ENCODE results near the gene ASPSCR1. TPM values are rescaled to one million over a fixed set of nuclear protein-coding genes. Genes with fewer than 3 reads are reported as not detected.

The ASPSCR1 gene
- total and polyA plus RNA-seq, 2 of the 8 experiments (the other 6 are each of a cell fraction or from before 2014, with no cell fraction given): 33.3 to 43.7 TPM

DNA sequence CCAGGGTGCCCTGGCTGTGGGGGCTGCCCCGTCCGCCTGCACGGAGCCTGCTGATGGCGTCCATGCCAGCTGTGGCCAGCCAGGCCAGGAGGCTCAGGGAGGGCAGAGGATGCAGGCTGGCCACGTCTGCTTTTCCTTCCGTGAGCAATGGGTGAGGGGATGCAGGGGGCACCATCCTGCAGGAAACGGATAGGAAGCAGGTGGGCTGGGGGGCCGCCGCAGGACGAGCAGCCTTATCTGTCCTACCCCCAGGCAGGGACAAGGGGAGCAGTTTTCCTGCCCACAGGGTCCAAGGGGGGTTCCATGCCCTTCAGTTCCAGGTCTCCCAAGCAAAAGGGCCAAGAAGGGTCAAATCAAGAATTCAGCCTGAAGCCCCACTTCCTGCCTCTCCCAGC, 81.4 kb downstream of the ASPSCR1 start:
- Histone ChIP-seq H3K9ac (replicated peaks in 1 of 4; ENCODE audit: extremely low read depth in 1 of 4, low read depth in 3 of 4, low read length in 3 of 4) (no peak overlapping the region), H2AFZ (ENCODE audit: low read length) (no peak overlapping the region), H3K4me3 (ENCODE audit: extremely low read depth in 1 of 4, insufficient read depth in 2 of 4, low read depth in 3 of 4, low read length in 4 of 4) (no peak overlapping the region), H3K56ac (replicated peaks; ENCODE audit: insufficient read length, low read depth, low read length) (no peak overlapping the region), H3K4ac (replicated peaks; ENCODE audit: insufficient read length, low read depth, low read length) (no peak overlapping the region), H3K27me3 (replicated peaks in 1 of 4; ENCODE audit: control insufficient read depth in 3 of 4, extremely low read depth in 1 of 4, insufficient read depth in 3 of 4, low read length in 3 of 4) (no peaks in the 10 kb centered on the region), H2BK120ac (replicated peaks; ENCODE audit: low read depth, low read length) (no peak overlapping the region), H3K9me3 (ENCODE audit: insufficient read depth in 2 of 2, low read depth in 1 of 2, low read length in 1 of 2) (no peaks in the 10 kb centered on the region), H3K36me3 (ENCODE audit: control insufficient read depth in 2 of 4, insufficient read depth in 4 of 4, low read length in 3 of 4) (peaks cover 15 to 43% (median 36%) of the 10 kb centered on the region in 4 experiments), H2BK5ac (ENCODE audit: low read depth, low read length) (no peak overlapping the region), H4K91ac (replicated peaks; ENCODE audit: insufficient read length, low read length) (no peak overlapping the region), H3K18ac (ENCODE audit: extremely low read depth, low read length) (no peak overlapping the region), H3K79me2 (ENCODE audit: control insufficient read depth in 1 of 2, insufficient read depth in 2 of 2, low read length in 2 of 2) (no peaks in the 10 kb centered on the region), H3K23me2 (ENCODE audit: low read depth, low read length) (no peaks in the 10 kb centered on the region; the same call in 1 of the 2 replicates), H4K5ac (ENCODE audit: insufficient read length, low read depth, low read length) (no peak overlapping the region), H3K79me1 (ENCODE audit: low read depth, low read length) (no peaks in the 10 kb centered on the region), H4K20me1 (replicated peaks in 1 of 2; ENCODE audit: control insufficient read depth in 1 of 2, insufficient read depth in 2 of 2, low read length in 2 of 2) (peaks cover 0 to 20% of the 10 kb centered on the region in 2 experiments), H3K14ac (ENCODE audit: insufficient read length) (no peak overlapping the region), H4K8ac (ENCODE audit: extremely low read depth, insufficient read depth, low read length) (0 out of 2 replicates have a peak overlapping the region, but pooled peaks have one; percentile 5), H3K23ac (ENCODE audit: insufficient read length) (no peak overlapping the region), H2BK20ac (ENCODE audit: low read length) (no peak overlapping the region), H2BK15ac (ENCODE audit: low read length) (no peak overlapping the region), H2BK12ac (ENCODE audit: low read depth, low read length) (no peak overlapping the region), H3K27ac (ENCODE audit: low read depth, low read length) (no peak overlapping the region), H3K4me2 (ENCODE audit: insufficient read depth in 1 of 2, low read depth in 2 of 2, low read length in 2 of 2) (no peak overlapping the region), H2AK5ac (ENCODE audit: low read depth, low read length) (no peak overlapping the region), H3K4me1 (replicated peaks in 1 of 4; ENCODE audit: control insufficient read depth in 3 of 4, insufficient read depth in 4 of 4, low read length in 3 of 4) (no peaks in the 10 kb centered on the region)
- TF ChIP-seq HDAC2 (IDR thresholded peaks at IDR 0.05; ENCODE audit: borderline replicate concordance in 1 of 2, low read depth in 2 of 2, low read length in 2 of 2): no peak
- TF ChIP-seq, protein P1, sequence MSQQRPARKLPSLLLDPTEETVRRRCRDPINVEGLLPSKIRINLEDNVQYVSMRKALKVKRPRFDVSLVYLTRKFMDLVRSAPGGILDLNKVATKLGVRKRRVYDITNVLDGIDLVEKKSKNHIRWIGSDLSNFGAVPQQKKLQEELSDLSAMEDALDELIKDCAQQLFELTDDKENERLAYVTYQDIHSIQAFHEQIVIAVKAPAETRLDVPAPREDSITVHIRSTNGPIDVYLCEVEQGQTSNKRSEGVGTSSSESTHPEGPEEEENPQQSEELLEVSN (IDR thresholded peaks at IDR 0.05): no peak
- TF ChIP-seq EZH2 (IDR thresholded peaks at IDR 0.05; ENCODE audit: low read depth, low read length, severe bottlenecking): no peak
- TF ChIP-seq JUN (IDR thresholded peaks at IDR 0.05; ENCODE audit: low read depth, low read length): no peak
- TF ChIP-seq SP4 (IDR thresholded peaks at IDR 0.05; ENCODE audit: low read length): no peak
- TF ChIP-seq YY1 (IDR thresholded peaks at IDR 0.05; ENCODE audit: low read depth, low read length): no peak
- TF ChIP-seq BACH1 (IDR thresholded peaks at IDR 0.05; ENCODE audit: low read length): no peak
- no peak for TF ChIP-seq PHF8 (conservative IDR thresholded peaks at IDR 0.05; ENCODE audit: low read depth, low read length)
- no peak for TF ChIP-seq ATF2 (IDR thresholded peaks at IDR 0.05; ENCODE audit: low read length)
- POLR2A ChIA-PET (ENCODE audit: partially characterized antibody): interaction anchor here (0.6 to 16.2 kb wide), 14 partner anchors 4 to 322 kb away, joined by 3 to 161 read pairs (median 9); partner anchors contain the start of genes DUS1L, GPS1, RAC3 and RFNG
- CTCF ChIA-PET (ENCODE audit: partially characterized antibody): interaction anchor here (0.9 to 1.7 kb wide), 6 partner anchors 9 to 93 kb away, joined by 3 to 8 read pairs (median 4); partner anchors contain the start of gene DCXR
- DNase-seq (ENCODE audit: low read depth in 1 of 2, low spot score in 2 of 2) (no peak), FAIRE-seq (no peak)
- 90% methylated on average over 10 of the region's 10 CpGs; no CpG with 5 or more reads in 1 of the 2 experiments for WGBS, 2 experiments (ENCODE audit: extremely low coverage in 1 of 2, insufficient coverage in 1 of 2, insufficient read length in 1 of 2, insufficient replicate concordance in 2 of 2, low coverage in 1 of 2, low lambda C conversion rate in 2 of 2, missing lambda C conversion rate in 1 of 2)
